Caco-2 (cell line): ENCODE results near the gene AAGAB. TPM values are rescaled to one million over a fixed set of nuclear protein-coding genes. Genes with fewer than 3 reads are reported as not detected.

ENCODE experiments used
- BruUV-seq: library from RNA; stranded (reverse); fragments of 400-500 nt; replicated peaks from 2 replicates; lab custom pipeline; 2021; lab: Mats Ljungman, UMichigan
- CTCF ChIA-PET: fragments of 300-600 bp; sonication (Branson Sonifier 250); formaldehyde crosslinking; loops from one replicate; lab custom pipeline; 2022; ENCODE audit warnings: antibody characterized with exemption; lab: Charles Lee
- POLR2A ChIA-PET: fragments of 300-600 bp; sonication (Branson Sonifier 250); formaldehyde crosslinking; loops from one replicate; lab custom pipeline; 2022; ENCODE audit warnings: antibody characterized with exemption; lab: Charles Lee
- DNase-seq, 2 experiments: peaks; one replicate each; pipeline versions ENCODE4 v3.0.0 to v3.0.0-alpha.2; 2020 to 2022
- H3K27me3 ChIP-seq: replicated peaks from 2 replicates; pipeline ENCODE4 v1.6.0; 2011; ENCODE audit warnings: low read length; ENCODE audit not compliant: control insufficient read depth, insufficient read depth
- H3K36me3 ChIP-seq: 2 replicates; pipeline ENCODE4 v1.5.1; 2011; ENCODE audit warnings: low read length; ENCODE audit not compliant: control insufficient read depth, insufficient read depth
- H3K4me1 ChIP-seq: fragments of 250-450 bp; sonication (Bioruptor Pico); 2 replicates; pipeline ENCODE4 v1.5.1; 2020; ENCODE audit warnings: mild to moderate bottlenecking
- H3K4me3 ChIP-seq: 2 replicates; pipeline ENCODE4 v1.5.1; 2011; ENCODE audit warnings: low read depth, mild to moderate bottlenecking, control low read depth, low read length
- H3K9me3 ChIP-seq: fragments of 250-450 bp; sonication (Bioruptor Pico); 2 replicates; pipeline ENCODE4 v1.5.1; 2020; ENCODE audit warnings: mild to moderate bottlenecking, moderate library complexity
- H3K27ac Mint-ChIP-seq: one replicate; pipeline ENCODE4 v1.8.0; 2022; ENCODE audit warnings: mixed read lengths; ENCODE audit not compliant: unreplicated experiment
- H3K27me3 Mint-ChIP-seq: one replicate; pipeline ENCODE4 v1.8.0; 2022; ENCODE audit warnings: mixed read lengths; ENCODE audit not compliant: insufficient read depth, unreplicated experiment
- H3K36me3 Mint-ChIP-seq: one replicate; pipeline ENCODE4 v1.8.0; 2022; ENCODE audit warnings: mild to moderate bottlenecking, mixed read lengths; ENCODE audit not compliant: insufficient read depth, unreplicated experiment
- H3K4me1 Mint-ChIP-seq: one replicate; pipeline ENCODE4 v1.8.0; 2022; ENCODE audit warnings: low read depth, mixed read lengths; ENCODE audit not compliant: unreplicated experiment
- H3K4me3 Mint-ChIP-seq: one replicate; pipeline ENCODE4 v1.8.0; 2022; ENCODE audit warnings: mild to moderate bottlenecking, moderate library complexity, mixed read lengths; ENCODE audit not compliant: unreplicated experiment
- H3K9me3 Mint-ChIP-seq: one replicate; pipeline ENCODE4 v1.8.0; 2022; ENCODE audit warnings: mixed read lengths; ENCODE audit not compliant: unreplicated experiment
- CTCF ChIP-seq, 2 experiments: fragments of 200-600 bp in 1 of 2; IDR thresholded peaks; 1 replicate in 1 of 2; 2 replicates in 1 of 2; pipeline versions ENCODE4 v1.5.1 to v1.8.0; 2011 to 2022; ENCODE audit warnings: antibody characterized with exemption in 1 of 2, control low read depth in 1 of 2, inconsistent platforms in 1 of 2, low read depth in 1 of 2, low read length in 1 of 2, mild to moderate bottlenecking in 1 of 2, moderate library complexity in 1 of 2; ENCODE audit not compliant: insufficient read depth in 1 of 2, severe bottlenecking in 1 of 2, unreplicated experiment in 1 of 2
- intact Hi-C: fragments of 100-400 bp; cut with micrococcal nuclease; formaldehyde crosslinking; loops from one replicate; pipeline ENCODE4 v1.10.0; 2022; ENCODE audit not compliant: unreplicated experiment
- total RNA-seq: library from RNA; stranded (reverse); gene quantifications from 2 replicates; pipeline ENCODE4 v1.2.3, GENCODE V29; 2022

The AAGAB gene
- total RNA-seq, 1 experiment from 2014 or later = 64.6 TPM

- H3K4me3 Mint-ChIP-seq = no peak overlapping the region
- intact Hi-C loops = no loop called here
- H3K9me3 ChIP-seq = no peaks in the 10 kb centered on the region
- no peaks in the 10 kb centered on the region for H3K4me1 ChIP-seq
- no peak for TF ChIP-seq CTCF (IDR thresholded peaks at IDR 0.05; ENCODE audit: insufficient read depth in 1 of 2, low read depth in 1 of 2, low read length in 1 of 2, severe bottlenecking in 1 of 2, unreplicated experiment in 1 of 2)
- no peaks in the 10 kb centered on the region for H3K36me3 ChIP-seq
- H3K36me3 Mint-ChIP-seq = peaks cover 24% of the 10 kb centered on the region
- BruUV-seq = no TSS peak
- H3K9me3 Mint-ChIP-seq = no peaks in the 10 kb centered on the region
- H3K4me1 Mint-ChIP-seq = no peaks in the 10 kb centered on the region
- ChIA-PET POLR2A (no interaction called here), CTCF (no interaction called here)
- H3K27ac Mint-ChIP-seq = no peak overlapping the region
- H3K4me3 ChIP-seq = no peak overlapping the region
- no peaks in the 10 kb centered on the region for H3K27me3 ChIP-seq
- H3K27me3 Mint-ChIP-seq = no peaks in the 10 kb centered on the region
- DNase-seq = no peak
Measured at GRCh38 chr15:67212684-67213367, 41.6 kb downstream of the AAGAB start.

GRCh38 chr15:67210555-67211168 is 43.8 kb downstream of the AAGAB start:
- BruUV-seq = no TSS peak
- Mint-ChIP-seq H3K9me3 (no peaks in the 10 kb centered on the region), H3K27ac (peak overlapping the region; percentile 4)

GRCh38 chr15:67208396-67208795 is 46.1 kb downstream of the AAGAB start:
- H3K27me3 Mint-ChIP-seq = no peaks in the 10 kb centered on the region
- no peak for DNase-seq
- CTCF ChIA-PET = no interaction called here
- Histone ChIP-seq H3K4me3 (no peak overlapping the region), H3K4me1 (no peaks in the 10 kb centered on the region), H3K9me3 (no peaks in the 10 kb centered on the region), H3K27me3 (no peaks in the 10 kb centered on the region), H3K36me3 (no peaks in the 10 kb centered on the region)
- BruUV-seq = no TSS peak
- intact Hi-C loops = no loop called here
- TF ChIP-seq CTCF (IDR thresholded peaks at IDR 0.05; ENCODE audit: insufficient read depth in 1 of 2, low read depth in 1 of 2, low read length in 1 of 2, severe bottlenecking in 1 of 2, unreplicated experiment in 1 of 2) = no peak
- POLR2A ChIA-PET = no interaction called here
- peaks cover 30% of the 10 kb centered on the region for H3K36me3 Mint-ChIP-seq
- no peaks in the 10 kb centered on the region for H3K4me1 Mint-ChIP-seq
- H3K27ac Mint-ChIP-seq = no peak overlapping the region
- H3K4me3 Mint-ChIP-seq = no peak overlapping the region
- H3K9me3 Mint-ChIP-seq = no peaks in the 10 kb centered on the region

More at GRCh38 chr15:67210555-67211168, 43.8 kb downstream of the AAGAB start:
- no peak overlapping the region for H3K4me3 Mint-ChIP-seq
- no peaks in the 10 kb centered on the region for H3K27me3 Mint-ChIP-seq
- intact Hi-C loops = no loop called here
- CTCF ChIA-PET = no interaction called here
- peaks cover 17% of the 10 kb centered on the region for H3K36me3 Mint-ChIP-seq
- no peaks in the 10 kb centered on the region for H3K4me1 ChIP-seq
- no peak for TF ChIP-seq CTCF (IDR thresholded peaks at IDR 0.05; ENCODE audit: insufficient read depth in 1 of 2, low read depth in 1 of 2, low read length in 1 of 2, severe bottlenecking in 1 of 2, unreplicated experiment in 1 of 2)
- POLR2A ChIA-PET = no interaction called here
- no peaks in the 10 kb centered on the region for H3K9me3 ChIP-seq
- H3K27me3 ChIP-seq = no peaks in the 10 kb centered on the region
- H3K4me1 Mint-ChIP-seq = no peaks in the 10 kb centered on the region
- no peak for DNase-seq
- H3K4me3 ChIP-seq = no peak overlapping the region
- H3K36me3 ChIP-seq = no peaks in the 10 kb centered on the region
